ENCODE measurements around the gene AQP6. TPM values are rescaled to one million over a fixed set of nuclear protein-coding genes. Genes with fewer than 3 reads are reported as not detected.

Gene AQP6
- total RNA-seq, 1 experiment from 2014 or later = not detected

DNA sequence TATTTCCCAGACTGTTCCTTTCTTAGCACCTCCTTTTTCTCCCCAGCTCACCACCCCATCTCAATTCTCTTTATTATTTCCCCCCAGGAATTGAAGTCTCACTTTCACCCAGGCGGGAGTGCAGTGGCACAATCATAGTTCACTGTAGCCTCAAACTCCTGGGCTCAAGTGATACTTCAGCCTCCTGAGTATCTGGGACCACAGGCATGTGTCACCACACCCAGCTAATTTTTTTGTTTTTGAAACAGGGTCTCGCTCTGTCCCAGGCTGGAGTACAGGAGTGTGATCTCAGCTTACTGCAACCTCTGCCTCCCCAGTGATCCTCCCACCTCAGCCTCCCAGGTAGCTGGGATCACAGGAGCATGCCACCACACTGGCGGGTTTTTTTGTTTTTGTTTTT is 41.6 kb downstream of the AQP6 start:
- intact Hi-C loops (cut with micrococcal nuclease; ENCODE audit: unreplicated experiment) = loop anchor here (2.0 kb wide), 1 partner anchor 20 kb away; no protein-coding TSS in a partner anchor
- POLR2A ChIA-PET (ENCODE audit: unreplicated experiment) = no interaction called here
- no peaks in the 10 kb centered on the region for H3F3A ChIP-seq (ENCODE audit: insufficient read depth, low read depth)

DNA sequence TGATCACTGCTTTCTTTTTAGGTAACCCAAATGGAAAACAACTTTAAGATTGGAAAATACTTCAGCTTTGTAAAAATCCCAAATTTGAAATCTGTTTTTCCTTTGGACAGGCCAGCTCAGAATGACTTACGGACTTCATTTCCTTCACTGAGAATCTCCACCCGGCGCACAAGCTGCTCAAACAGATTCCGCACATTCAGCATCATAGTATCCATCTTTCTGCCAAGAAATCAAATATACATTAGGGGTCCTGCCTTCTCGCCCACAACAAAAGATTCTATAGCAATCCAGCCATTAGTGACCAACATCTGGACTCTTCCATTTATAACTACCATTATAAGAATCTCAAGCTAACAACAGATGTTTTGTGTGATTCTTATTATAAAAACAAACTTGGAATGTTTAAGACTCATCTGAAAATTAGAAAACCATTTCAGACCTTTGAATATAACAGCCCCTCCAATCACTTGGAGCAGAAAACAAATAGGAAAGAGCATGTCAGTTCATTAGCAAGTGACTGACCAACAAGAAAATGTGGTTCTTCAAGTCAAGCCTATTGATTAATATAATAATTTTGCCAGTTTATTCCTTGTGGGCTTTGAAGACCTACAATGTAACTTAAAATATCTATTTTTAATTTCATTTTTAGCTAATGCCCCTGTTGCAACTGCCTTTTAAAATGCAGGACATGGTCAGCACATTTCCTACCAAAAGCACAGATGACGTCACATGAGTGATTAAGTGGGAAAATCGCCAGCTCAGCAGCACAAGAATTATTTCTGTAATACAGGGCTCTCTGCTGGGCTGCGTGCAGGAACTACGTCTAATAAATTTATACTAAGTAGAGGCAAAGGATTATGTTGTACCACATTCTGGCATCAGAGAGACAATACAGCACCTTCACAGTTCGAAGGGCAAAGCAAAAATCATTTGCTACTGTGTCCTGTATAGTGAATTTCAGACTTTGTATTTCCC is 44.0 kb downstream of the AQP6 start:
- no TSS peak for BruUV-seq (replicated peaks)
- POLR2A ChIA-PET (ENCODE audit: unreplicated experiment) = no interaction called here
- no peak for DNase-seq
- Histone ChIP-seq H4K20me1 (ENCODE audit: insufficient read depth) (0 out of 2 replicates have a peak, but pooled peaks cover 6% of the 10 kb centered on the region), H3K9me3 (ENCODE audit: insufficient read depth, low read depth) (no peaks in the 10 kb centered on the region), H3F3A (ENCODE audit: insufficient read depth, low read depth) (0 out of 2 replicates have a peak, but pooled peaks cover 1% of the 10 kb centered on the region), H3K79me2 (ENCODE audit: low read depth) (peaks cover 61% of the 10 kb centered on the region), H3K36me3 (ENCODE audit: low read depth) (0 out of 2 replicates have a peak, but pooled peaks cover 8% of the 10 kb centered on the region), H3K27me3 (ENCODE audit: insufficient read depth, low read depth) (no peaks in the 10 kb centered on the region), H3K27ac (no peak overlapping the region), H3K4me1 (replicated peaks; ENCODE audit: insufficient read depth) (no peaks in the 10 kb centered on the region), H3K9me2 (ENCODE audit: insufficient read depth) (no peaks in the 10 kb centered on the region), H3K4me3 (no peak overlapping the region), H2AFZ (no peak overlapping the region), H3K4me2 (no peak overlapping the region)
- intact Hi-C loops (cut with micrococcal nuclease; ENCODE audit: unreplicated experiment) = no loop called here
- TF ChIP-seq EZH2 (IDR thresholded peaks at IDR 0.05; ENCODE audit: low read depth) = no peak
- TF ChIP-seq, protein P1, sequence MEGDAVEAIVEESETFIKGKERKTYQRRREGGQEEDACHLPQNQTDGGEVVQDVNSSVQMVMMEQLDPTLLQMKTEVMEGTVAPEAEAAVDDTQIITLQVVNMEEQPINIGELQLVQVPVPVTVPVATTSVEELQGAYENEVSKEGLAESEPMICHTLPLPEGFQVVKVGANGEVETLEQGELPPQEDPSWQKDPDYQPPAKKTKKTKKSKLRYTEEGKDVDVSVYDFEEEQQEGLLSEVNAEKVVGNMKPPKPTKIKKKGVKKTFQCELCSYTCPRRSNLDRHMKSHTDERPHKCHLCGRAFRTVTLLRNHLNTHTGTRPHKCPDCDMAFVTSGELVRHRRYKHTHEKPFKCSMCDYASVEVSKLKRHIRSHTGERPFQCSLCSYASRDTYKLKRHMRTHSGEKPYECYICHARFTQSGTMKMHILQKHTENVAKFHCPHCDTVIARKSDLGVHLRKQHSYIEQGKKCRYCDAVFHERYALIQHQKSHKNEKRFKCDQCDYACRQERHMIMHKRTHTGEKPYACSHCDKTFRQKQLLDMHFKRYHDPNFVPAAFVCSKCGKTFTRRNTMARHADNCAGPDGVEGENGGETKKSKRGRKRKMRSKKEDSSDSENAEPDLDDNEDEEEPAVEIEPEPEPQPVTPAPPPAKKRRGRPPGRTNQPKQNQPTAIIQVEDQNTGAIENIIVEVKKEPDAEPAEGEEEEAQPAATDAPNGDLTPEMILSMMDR (conservative IDR thresholded peaks at IDR 0.05) = no peak
- CTCF ChIA-PET = no interaction called here

More for the DNA sequence above, 41.6 kb downstream of the AQP6 start:
- Histone ChIP-seq H3K9me2 (ENCODE audit: insufficient read depth) (no peaks in the 10 kb centered on the region), H2AFZ (no peak overlapping the region), H3K4me3 (no peak overlapping the region), H3K79me2 (ENCODE audit: low read depth) (peaks cover 38% of the 10 kb centered on the region), H3K27ac (no peak overlapping the region), H3K4me1 (replicated peaks; ENCODE audit: insufficient read depth) (no peaks in the 10 kb centered on the region), H3K9me3 (ENCODE audit: insufficient read depth, low read depth) (no peaks in the 10 kb centered on the region), H4K20me1 (ENCODE audit: insufficient read depth) (0 out of 2 replicates have a peak, but pooled peaks cover 6% of the 10 kb centered on the region), H3K4me2 (no peak overlapping the region), H3K27me3 (ENCODE audit: insufficient read depth, low read depth) (no peaks in the 10 kb centered on the region), H3K36me3 (ENCODE audit: low read depth) (0 out of 2 replicates have a peak, but pooled peaks cover 8% of the 10 kb centered on the region)
- CTCF ChIA-PET = no interaction called here
- TF ChIP-seq, protein P1 (conservative IDR thresholded peaks at IDR 0.05) = no peak
- no peak for TF ChIP-seq EZH2 (IDR thresholded peaks at IDR 0.05; ENCODE audit: low read depth)
- no TSS peak for BruUV-seq (replicated peaks)
- DNase-seq = no peak

DNA sequence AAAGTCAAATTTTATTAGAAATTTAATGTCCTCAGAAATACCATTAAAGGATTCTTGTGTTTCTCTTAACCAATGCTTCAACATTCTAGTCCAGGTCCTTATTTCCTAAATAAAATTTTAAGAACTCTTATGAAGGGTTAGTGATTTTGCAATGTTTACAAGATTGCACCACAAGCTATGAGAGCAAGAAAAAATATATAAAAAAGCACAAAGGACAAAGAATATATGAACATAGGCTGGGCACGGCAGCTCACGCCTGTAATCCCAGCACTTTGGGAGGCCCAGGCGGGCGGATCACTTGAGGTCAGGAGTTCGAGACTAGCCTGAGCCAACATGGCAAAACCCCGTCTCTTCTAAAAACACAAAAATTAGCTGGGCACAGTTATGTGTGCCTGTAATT is 44.9 kb downstream of the AQP6 start:
- DNase-seq = no peak
- Histone ChIP-seq H3K27ac (no peak overlapping the region), H3K4me3 (no peak overlapping the region), H3K9me2 (ENCODE audit: insufficient read depth) (no peaks in the 10 kb centered on the region), H3K27me3 (ENCODE audit: insufficient read depth, low read depth) (no peaks in the 10 kb centered on the region), H3K79me2 (ENCODE audit: low read depth) (peaks cover 70% of the 10 kb centered on the region), H3K4me1 (replicated peaks; ENCODE audit: insufficient read depth) (no peaks in the 10 kb centered on the region), H3K36me3 (ENCODE audit: low read depth) (peaks cover 9% of the 10 kb centered on the region; the same call in 1 of the 2 replicates), H2AFZ (no peak overlapping the region), H3K4me2 (no peak overlapping the region), H3K9me3 (ENCODE audit: insufficient read depth, low read depth) (no peaks in the 10 kb centered on the region), H3F3A (ENCODE audit: insufficient read depth, low read depth) (0 out of 2 replicates have a peak, but pooled peaks cover 10% of the 10 kb centered on the region), H4K20me1 (ENCODE audit: insufficient read depth) (0 out of 2 replicates have a peak, but pooled peaks cover 6% of the 10 kb centered on the region)
- CTCF ChIA-PET = no interaction called here
- BruUV-seq (replicated peaks) = no TSS peak
- TF ChIP-seq EZH2 (IDR thresholded peaks at IDR 0.05; ENCODE audit: low read depth) = no peak
- TF ChIP-seq, protein P1 (conservative IDR thresholded peaks at IDR 0.05) = no peak
- POLR2A ChIA-PET (ENCODE audit: unreplicated experiment) = no interaction called here
- intact Hi-C loops (cut with micrococcal nuclease; ENCODE audit: unreplicated experiment) = no loop called here
